ENCODE results near the gene HTR3A.

Gene HTR3A

DNA sequence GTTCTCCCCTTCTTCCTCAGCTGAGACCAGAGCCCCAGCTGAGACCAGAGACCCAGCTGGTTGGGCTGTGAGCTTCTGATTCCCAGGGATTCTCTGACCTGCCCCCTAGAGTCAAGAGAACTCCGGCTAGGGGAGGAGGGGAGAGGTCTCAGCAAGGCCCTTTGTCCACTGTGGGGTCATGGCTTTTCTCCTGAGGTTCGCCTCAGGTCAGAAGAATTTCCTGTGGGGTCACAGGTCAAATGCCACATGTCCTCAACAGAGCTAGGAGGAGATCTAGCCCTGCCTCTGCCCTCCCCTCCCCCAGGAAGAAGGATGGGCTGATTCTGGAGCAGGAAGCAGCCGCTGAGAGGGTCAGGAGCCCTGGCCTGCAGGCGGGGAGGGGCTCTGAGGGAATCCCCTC, 23.7 kb downstream of the HTR3A start:
- FAIRE-seq = no peak
- TF ChIP-seq TAF1 (IDR thresholded peaks at IDR 0.05; ENCODE audit: borderline replicate concordance, low read depth, low read length) (no peak), POLR2A (IDR thresholded peaks at IDR 0.05; ENCODE audit: low read depth, low read length) (no peak), POLR2AphosphoS5 (IDR thresholded peaks at IDR 0.05; ENCODE audit: low read depth, low read length) (no peak)
- no peak for DNase-seq (ENCODE audit: insufficient read length)

DNA sequence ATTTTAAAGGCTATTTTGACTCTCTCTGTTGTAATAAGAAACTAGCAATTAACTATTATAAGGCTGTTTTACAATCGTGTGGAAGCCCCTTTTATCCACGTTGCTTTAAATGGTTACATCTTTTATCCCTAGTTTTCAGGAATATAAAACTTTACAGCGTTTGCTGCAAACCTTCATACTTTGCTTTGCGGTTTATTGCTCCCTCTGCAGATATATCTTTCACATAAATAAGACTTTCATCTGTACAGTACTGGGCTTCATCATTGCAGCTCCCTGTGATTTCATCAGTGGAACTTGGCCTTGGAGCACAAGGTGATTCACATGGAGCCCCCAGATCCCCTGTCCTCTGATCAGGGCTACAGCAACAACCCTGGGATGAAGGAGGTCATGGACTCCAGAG, 25.6 kb downstream of the HTR3A start:
- no peak for FAIRE-seq
- no peak for DNase-seq (ENCODE audit: insufficient read length)

DNA sequence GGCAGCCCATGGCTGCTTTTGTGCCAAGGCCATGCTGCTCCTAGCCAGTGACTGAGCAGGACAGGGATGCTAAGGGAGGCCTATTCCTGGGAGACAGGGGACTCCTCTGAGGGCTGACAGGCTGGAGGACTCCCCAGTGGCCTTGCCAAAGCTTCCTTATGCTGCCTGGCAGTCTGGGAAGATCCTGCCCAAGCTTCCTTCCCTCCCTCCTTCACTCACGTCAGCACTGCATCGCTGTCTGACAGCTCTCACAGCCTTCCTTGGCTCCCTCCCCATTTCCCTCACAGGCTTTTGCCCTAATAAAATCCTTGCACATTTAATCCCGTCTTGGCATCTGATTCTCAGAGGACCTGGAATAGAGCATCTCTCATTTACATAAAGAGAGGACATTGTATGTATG, 26.5 kb downstream of the HTR3A start:
- DNase-seq (ENCODE audit: insufficient read length) (no peak), FAIRE-seq (no peak)
- TF ChIP-seq POLR2AphosphoS5 (IDR thresholded peaks at IDR 0.05; ENCODE audit: low read depth, low read length) = no peak
- TF ChIP-seq TAF1 (IDR thresholded peaks at IDR 0.05; ENCODE audit: borderline replicate concordance, low read depth, low read length) = no peak
- no peak for TF ChIP-seq POLR2A (IDR thresholded peaks at IDR 0.05; ENCODE audit: low read depth, low read length)

More for the DNA sequence above, 25.6 kb downstream of the HTR3A start:
- TF ChIP-seq POLR2AphosphoS5 (IDR thresholded peaks at IDR 0.05; ENCODE audit: low read depth, low read length) (no peak), POLR2A (IDR thresholded peaks at IDR 0.05; ENCODE audit: low read depth, low read length) (no peak), TAF1 (IDR thresholded peaks at IDR 0.05; ENCODE audit: borderline replicate concordance, low read depth, low read length) (no peak)

DNA sequence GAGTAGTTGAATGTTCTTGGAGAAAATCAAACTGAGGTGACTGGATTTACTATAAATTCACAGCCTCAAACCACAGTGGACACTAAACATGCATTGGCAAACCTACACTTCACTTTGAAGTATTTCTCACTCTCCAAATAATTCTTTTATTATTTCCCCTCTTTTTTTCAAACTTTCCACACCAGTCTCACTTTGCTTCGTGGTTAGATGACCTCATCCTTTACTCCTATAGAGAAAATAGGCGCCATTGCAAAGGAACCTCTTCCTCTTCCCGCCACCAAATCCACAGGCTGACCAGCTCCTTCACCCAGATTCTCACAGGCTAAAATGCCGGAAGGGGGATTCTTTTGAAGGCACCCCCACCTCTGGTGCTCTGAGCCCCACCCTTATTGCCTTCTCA, 33.4 kb downstream of the HTR3A start:
- no peak for TF ChIP-seq TAF1 (IDR thresholded peaks at IDR 0.05; ENCODE audit: borderline replicate concordance, low read depth, low read length)
- TF ChIP-seq POLR2A (IDR thresholded peaks at IDR 0.05; ENCODE audit: low read depth, low read length) = no peak
- no peak for TF ChIP-seq POLR2AphosphoS5 (IDR thresholded peaks at IDR 0.05; ENCODE audit: low read depth, low read length)
- FAIRE-seq = no peak
- DNase-seq (ENCODE audit: insufficient read length) = no peak

DNA sequence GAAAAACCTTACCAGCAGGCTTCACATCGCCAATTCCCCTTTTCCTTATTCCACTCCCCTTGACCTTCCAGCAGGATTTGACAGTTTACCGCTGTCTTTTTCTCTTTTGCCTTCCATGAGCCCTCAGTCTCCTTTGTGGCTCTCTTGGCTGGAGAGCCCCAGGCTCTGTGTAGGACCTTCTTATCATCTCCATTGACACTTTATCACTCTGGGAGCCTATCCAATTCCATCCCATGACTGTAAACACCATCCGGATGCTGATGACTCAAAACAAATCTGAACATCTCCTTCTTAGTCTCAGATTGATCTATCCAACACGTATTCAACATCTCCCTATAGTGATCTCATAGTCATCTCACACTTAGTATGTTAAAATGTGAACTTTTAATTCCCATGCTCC, 36.0 kb downstream of the HTR3A start:
- DNase-seq (ENCODE audit: insufficient read length) = no peak
- no peak for TF ChIP-seq POLR2AphosphoS5 (IDR thresholded peaks at IDR 0.05; ENCODE audit: low read depth, low read length)
- no peak for TF ChIP-seq TAF1 (IDR thresholded peaks at IDR 0.05; ENCODE audit: borderline replicate concordance, low read depth, low read length)
- TF ChIP-seq POLR2A (IDR thresholded peaks at IDR 0.05; ENCODE audit: low read depth, low read length) = no peak
- no peak for FAIRE-seq

DNA sequence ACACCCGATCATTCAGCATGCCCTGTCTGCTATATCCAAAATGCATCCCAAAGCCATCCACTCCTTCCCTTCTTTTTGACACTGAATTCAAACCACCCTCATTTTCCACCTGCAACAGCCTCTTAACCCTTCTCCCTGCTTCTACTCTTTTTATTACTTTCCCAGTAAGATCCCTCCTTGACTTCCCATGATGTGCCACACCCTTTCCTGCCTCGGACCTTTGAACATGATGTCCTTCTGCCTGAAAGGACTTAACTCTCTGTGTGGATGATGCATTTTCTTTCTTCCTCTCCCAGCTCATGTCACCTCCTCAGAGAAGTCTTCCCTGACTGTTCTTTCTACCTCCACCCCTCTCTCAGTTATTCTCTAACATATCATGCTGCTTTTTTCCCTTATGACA, 36.5 kb downstream of the HTR3A start:
- TF ChIP-seq POLR2AphosphoS5 (IDR thresholded peaks at IDR 0.05; ENCODE audit: low read depth, low read length) (no peak), TAF1 (IDR thresholded peaks at IDR 0.05; ENCODE audit: borderline replicate concordance, low read depth, low read length) (no peak)
- FAIRE-seq = no peak
- DNase-seq (ENCODE audit: insufficient read length) = no peak

DNA sequence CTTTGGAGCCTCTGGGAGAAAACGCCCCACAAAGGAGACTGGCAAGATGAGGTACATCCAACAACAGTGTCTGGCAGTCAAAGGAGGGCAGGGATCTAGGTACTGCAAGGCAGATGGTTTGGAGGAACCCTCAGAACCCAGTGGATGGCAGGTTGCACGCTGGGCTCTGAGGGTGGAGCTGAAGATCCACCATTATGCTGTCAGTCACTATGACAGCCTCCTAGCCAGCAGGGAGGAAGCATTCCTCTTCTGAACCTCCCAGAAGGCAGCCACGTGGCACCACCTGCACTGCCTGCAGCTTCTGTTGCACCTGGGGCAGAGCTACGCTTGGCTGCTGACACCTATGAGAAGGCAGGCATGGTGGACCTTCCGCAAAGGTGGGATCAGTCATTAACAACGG, 40.2 kb downstream of the HTR3A start:
- TF ChIP-seq POLR2A (IDR thresholded peaks at IDR 0.05; ENCODE audit: low read depth, low read length) = no peak
- no peak for TF ChIP-seq TAF1 (IDR thresholded peaks at IDR 0.05; ENCODE audit: borderline replicate concordance, low read depth, low read length)
- TF ChIP-seq POLR2AphosphoS5 (IDR thresholded peaks at IDR 0.05; ENCODE audit: low read depth, low read length) = no peak
- FAIRE-seq = no peak
- DNase-seq (ENCODE audit: insufficient read length) = no peak

DNA sequence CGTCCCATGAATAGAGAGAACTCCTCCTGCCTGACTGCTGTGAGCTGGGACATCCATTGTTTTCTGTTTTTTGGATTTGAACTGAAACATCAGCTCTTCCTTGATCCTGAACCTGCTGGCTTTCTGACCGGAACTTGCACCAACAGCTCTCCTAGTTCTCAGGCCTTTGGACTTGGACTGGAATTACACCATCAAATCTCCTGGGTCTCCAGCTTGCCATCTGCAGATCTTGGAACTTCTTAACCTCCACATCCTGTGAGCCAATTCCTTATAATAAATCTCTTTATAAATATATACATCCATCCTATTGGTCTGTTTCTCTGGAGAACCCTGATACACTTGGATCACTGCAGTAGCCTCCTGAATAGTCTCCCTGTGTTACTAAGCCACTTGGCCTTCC, 42.1 kb downstream of the HTR3A start:
- no peak for TF ChIP-seq POLR2A (IDR thresholded peaks at IDR 0.05; ENCODE audit: low read depth, low read length)
- TF ChIP-seq POLR2AphosphoS5 (IDR thresholded peaks at IDR 0.05; ENCODE audit: low read depth, low read length) = no peak
- no peak for DNase-seq (ENCODE audit: insufficient read length)
- no peak for FAIRE-seq

DNA sequence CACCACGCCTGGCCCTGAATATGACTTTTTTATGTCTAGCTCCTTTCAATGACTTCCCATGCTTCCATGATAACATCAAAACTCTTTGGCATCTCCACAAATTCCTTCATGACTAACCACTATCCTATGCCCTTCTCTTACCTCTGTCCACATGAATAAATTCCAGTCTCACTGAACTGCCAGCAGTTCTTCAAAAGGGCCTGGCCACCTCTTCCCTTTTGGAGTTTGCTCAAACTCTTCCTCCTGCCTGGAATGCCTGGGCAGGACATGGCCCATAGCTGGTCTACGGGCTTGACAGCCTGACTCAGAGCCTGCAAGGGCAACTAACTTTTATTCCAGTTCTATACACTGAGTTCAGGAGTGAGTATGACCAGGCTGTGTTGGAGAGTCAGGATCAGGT, 42.8 kb downstream of the HTR3A start:
- no peak for TF ChIP-seq POLR2A (IDR thresholded peaks at IDR 0.05; ENCODE audit: low read depth, low read length)
- TF ChIP-seq POLR2AphosphoS5 (IDR thresholded peaks at IDR 0.05; ENCODE audit: low read depth, low read length) = no peak
- no peak for TF ChIP-seq TAF1 (IDR thresholded peaks at IDR 0.05; ENCODE audit: borderline replicate concordance, low read depth, low read length)
- DNase-seq (ENCODE audit: insufficient read length) (no peak), FAIRE-seq (no peak)

DNA sequence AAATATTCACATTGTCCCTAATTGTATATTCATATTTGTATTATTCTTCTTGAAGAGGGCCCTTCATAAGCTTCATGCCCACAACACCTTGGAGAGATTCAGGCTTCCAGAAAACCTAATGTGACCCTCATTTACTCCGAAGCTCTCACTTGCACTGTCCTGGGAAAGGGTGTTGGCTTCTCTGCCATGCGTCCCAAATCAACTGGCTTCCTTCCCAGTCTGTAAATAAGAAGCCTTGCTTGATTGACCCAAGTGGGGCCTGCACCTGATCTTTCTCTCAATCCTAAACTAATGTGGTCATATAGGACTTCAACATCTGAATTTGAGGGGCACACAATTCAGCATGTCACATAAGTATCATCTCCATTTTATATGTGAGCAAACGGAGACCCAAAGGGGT, 44.1 kb downstream of the HTR3A start:
- TF ChIP-seq POLR2AphosphoS5 (IDR thresholded peaks at IDR 0.05; ENCODE audit: low read depth, low read length) = no peak
- TF ChIP-seq POLR2A (IDR thresholded peaks at IDR 0.05; ENCODE audit: low read depth, low read length) = no peak
- TF ChIP-seq TAF1 (IDR thresholded peaks at IDR 0.05; ENCODE audit: borderline replicate concordance, low read depth, low read length) = no peak
- DNase-seq (ENCODE audit: insufficient read length) (no peak), FAIRE-seq (no peak)

DNA sequence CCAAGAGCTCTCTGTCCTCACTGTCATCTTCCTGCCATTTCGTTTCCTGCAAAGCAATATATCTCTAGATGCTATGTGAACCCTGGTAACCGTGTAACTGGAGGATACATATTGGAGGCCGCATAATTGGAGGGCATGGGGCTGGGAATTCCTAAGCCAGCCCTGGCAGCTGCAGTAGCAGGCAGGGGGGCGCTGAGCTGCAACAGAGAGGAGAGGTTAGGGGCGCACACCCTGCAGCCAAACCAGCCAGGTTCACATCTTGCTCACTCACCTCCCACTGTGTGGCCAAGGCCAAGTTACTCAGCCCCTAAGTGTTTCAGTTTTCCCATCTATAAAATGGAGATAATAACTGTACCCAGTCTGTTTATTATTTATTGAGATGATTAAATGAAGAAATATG, 44.7 kb downstream of the HTR3A start:
- DNase-seq (ENCODE audit: insufficient read length) (no peak), FAIRE-seq (no peak)
- TF ChIP-seq TAF1 (IDR thresholded peaks at IDR 0.05; ENCODE audit: borderline replicate concordance, low read depth, low read length) = no peak
- no peak for TF ChIP-seq POLR2AphosphoS5 (IDR thresholded peaks at IDR 0.05; ENCODE audit: low read depth, low read length)
- no peak for TF ChIP-seq POLR2A (IDR thresholded peaks at IDR 0.05; ENCODE audit: low read depth, low read length)

DNA sequence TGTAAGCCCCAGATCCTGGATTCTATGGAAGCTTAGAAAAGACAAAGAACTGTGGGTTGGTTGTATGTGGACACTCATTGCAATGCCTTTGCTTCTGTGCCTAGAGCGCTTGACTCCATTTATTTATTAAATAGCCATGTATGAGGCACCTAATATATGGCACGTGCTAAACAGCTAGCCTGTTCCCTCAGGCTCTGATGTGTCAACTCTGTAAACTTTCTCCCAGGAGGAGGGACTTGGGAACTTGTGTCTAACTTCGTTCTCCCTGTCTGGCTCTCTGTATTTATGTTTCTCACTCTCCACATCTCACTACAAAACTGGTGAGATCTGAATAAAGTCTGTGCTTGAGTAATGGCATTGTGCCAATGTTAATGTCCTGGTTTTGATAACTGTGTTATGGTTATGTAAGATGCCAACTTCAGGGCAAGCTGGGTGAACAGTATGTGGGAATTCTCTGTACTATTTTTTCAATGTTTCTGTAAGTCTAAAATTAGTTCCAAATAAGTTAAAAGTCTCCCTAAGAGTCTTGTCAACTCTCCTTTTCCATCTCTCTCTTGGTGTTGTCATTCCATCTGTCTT, 50.5 kb downstream of the HTR3A start:
- DNase-seq (ENCODE audit: insufficient read length) = no peak
- no peak for FAIRE-seq
- TF ChIP-seq POLR2AphosphoS5 (IDR thresholded peaks at IDR 0.05; ENCODE audit: low read depth, low read length) (no peak), POLR2A (IDR thresholded peaks at IDR 0.05; ENCODE audit: low read depth, low read length) (no peak), TAF1 (IDR thresholded peaks at IDR 0.05; ENCODE audit: borderline replicate concordance, low read depth, low read length) (no peak)

DNA sequence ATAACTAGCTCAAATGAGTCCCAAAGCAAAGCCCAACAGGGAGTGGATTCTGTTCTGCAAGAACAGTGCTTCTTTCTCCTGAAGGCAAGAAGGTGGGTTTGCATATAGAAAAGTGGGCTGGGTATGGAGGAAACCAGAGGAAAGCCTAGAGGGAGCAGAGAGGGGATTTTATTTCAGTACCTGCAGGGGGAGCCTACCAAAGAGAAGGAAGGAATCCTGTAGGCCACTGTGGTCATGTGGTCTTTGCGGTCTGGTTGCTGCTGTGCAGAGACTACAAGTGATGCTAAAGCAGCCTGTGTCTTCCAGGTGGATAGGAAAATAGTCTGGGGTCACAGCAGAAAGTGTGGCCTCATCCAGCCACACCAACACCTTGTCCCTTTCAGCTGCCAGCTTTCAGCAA, 51.4 kb downstream of the HTR3A start:
- TF ChIP-seq POLR2AphosphoS5 (IDR thresholded peaks at IDR 0.05; ENCODE audit: low read depth, low read length) = no peak
- TF ChIP-seq TAF1 (IDR thresholded peaks at IDR 0.05; ENCODE audit: borderline replicate concordance, low read depth, low read length) = no peak
- no peak for TF ChIP-seq POLR2A (IDR thresholded peaks at IDR 0.05; ENCODE audit: low read depth, low read length)
- FAIRE-seq (no peak), DNase-seq (ENCODE audit: insufficient read length) (no peak)

All from GM12892 (cell line).